Measurements from ENCODE around the gene SERP2. TPM values are rescaled to one million over a fixed set of nuclear protein-coding genes. Genes with fewer than 3 reads are reported as not detected.

SERP2 gene
- polyA plus RNA-seq, 2 of the 4 experiments (the other 2 are of a cell fraction): not detected

DNA sequence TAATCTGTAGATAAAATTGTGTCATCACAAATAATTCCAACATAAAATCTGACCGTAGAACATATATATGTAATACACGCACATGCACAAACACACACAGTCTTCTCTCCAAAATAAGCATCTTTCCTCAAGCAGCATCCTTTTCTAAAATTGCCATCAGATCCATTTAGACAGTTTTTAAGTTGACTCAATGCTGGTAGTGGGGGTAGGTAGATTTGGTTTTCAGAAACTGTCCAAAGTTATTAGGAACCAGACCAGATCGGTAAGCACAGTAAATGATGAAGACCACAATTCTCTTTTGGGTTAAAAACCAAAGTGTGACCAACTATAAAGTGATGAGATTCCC lies 64.6 kb downstream of the SERP2 start:
- ChIA-PET CTCF (interaction anchor here (0.7 to 6.1 kb wide), 16 partner anchors 11 to 533 kb away, joined by 3 to 43 read pairs (median 3); no protein-coding TSS in a partner anchor), POLR2A (no interaction called here)
- H3K4me3 ChIP-seq: no peak overlapping the region
- H3K4me1 ChIP-seq: peaks cover 21% of the 10 kb centered on the region
- TF ChIP-seq RAD21 (conservative IDR thresholded peaks at IDR 0.05 in 1 of 2, IDR thresholded peaks at IDR 0.05 in 1 of 2) (no peak), JUN (IDR thresholded peaks at IDR 0.05) (no peak), CHD2 (IDR thresholded peaks at IDR 0.05; ENCODE audit: low read length, partially characterized antibody) (no peak), NPAS2 (CRISPR knock-in tag; IDR thresholded peaks at IDR 0.05; ENCODE audit: borderline replicate concordance) (no peak), ZC3H11A (IDR thresholded peaks at IDR 0.05) (no peak), PHF8 (IDR thresholded peaks at IDR 0.05; ENCODE audit: borderline replicate concordance, low read depth) (no peak), POLR2AphosphoS2 (conservative IDR thresholded peaks at IDR 0.05; ENCODE audit: low read length) (no peak), CHD4 (IDR thresholded peaks at IDR 0.05; ENCODE audit: borderline replicate concordance) (no peak), CBX2 (IDR thresholded peaks at IDR 0.05; ENCODE audit: borderline replicate concordance, low read depth) (no peak), CEBPB (IDR thresholded peaks at IDR 0.05) (no peak), HDAC2 (IDR thresholded peaks at IDR 0.05) (no peak), HOXB13 (CRISPR knock-in tag; IDR thresholded peaks at IDR 0.05; ENCODE audit: low read depth) (no peak), BHLHE40 (IDR thresholded peaks at IDR 0.05; ENCODE audit: low read depth, low read length) (no peak), MYC (IDR thresholded peaks at IDR 0.05; ENCODE audit: borderline replicate concordance, low read length) (no peak)
- TF ChIP-seq, protein P1, sequence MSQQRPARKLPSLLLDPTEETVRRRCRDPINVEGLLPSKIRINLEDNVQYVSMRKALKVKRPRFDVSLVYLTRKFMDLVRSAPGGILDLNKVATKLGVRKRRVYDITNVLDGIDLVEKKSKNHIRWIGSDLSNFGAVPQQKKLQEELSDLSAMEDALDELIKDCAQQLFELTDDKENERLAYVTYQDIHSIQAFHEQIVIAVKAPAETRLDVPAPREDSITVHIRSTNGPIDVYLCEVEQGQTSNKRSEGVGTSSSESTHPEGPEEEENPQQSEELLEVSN (IDR thresholded peaks at IDR 0.05; ENCODE audit: borderline replicate concordance, low read depth): no peak
- TF ChIP-seq, protein P2, sequence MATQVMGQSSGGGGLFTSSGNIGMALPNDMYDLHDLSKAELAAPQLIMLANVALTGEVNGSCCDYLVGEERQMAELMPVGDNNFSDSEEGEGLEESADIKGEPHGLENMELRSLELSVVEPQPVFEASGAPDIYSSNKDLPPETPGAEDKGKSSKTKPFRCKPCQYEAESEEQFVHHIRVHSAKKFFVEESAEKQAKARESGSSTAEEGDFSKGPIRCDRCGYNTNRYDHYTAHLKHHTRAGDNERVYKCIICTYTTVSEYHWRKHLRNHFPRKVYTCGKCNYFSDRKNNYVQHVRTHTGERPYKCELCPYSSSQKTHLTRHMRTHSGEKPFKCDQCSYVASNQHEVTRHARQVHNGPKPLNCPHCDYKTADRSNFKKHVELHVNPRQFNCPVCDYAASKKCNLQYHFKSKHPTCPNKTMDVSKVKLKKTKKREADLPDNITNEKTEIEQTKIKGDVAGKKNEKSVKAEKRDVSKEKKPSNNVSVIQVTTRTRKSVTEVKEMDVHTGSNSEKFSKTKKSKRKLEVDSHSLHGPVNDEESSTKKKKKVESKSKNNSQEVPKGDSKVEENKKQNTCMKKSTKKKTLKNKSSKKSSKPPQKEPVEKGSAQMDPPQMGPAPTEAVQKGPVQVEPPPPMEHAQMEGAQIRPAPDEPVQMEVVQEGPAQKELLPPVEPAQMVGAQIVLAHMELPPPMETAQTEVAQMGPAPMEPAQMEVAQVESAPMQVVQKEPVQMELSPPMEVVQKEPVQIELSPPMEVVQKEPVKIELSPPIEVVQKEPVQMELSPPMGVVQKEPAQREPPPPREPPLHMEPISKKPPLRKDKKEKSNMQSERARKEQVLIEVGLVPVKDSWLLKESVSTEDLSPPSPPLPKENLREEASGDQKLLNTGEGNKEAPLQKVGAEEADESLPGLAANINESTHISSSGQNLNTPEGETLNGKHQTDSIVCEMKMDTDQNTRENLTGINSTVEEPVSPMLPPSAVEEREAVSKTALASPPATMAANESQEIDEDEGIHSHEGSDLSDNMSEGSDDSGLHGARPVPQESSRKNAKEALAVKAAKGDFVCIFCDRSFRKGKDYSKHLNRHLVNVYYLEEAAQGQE (IDR thresholded peaks at IDR 0.05): no peak
- TF ChIP-seq, protein P3, sequence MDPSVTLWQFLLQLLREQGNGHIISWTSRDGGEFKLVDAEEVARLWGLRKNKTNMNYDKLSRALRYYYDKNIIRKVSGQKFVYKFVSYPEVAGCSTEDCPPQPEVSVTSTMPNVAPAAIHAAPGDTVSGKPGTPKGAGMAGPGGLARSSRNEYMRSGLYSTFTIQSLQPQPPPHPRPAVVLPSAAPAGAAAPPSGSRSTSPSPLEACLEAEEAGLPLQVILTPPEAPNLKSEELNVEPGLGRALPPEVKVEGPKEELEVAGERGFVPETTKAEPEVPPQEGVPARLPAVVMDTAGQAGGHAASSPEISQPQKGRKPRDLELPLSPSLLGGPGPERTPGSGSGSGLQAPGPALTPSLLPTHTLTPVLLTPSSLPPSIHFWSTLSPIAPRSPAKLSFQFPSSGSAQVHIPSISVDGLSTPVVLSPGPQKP (IDR thresholded peaks at IDR 0.05; ENCODE audit: low read depth, low read length): no peak
- DNase-seq (ENCODE audit: low read depth in 1 of 2, low spot score in 1 of 2) (no peak), FAIRE-seq (no peak), ATAC-seq (no peak)
- 1% methylated on average over 3 of the region's 3 CpGs for WGBS (ENCODE audit: missing lambda C conversion rate)
- H3K9me3 ChIP-seq: no peaks in the 10 kb centered on the region
- H3K27ac ChIP-seq: peak overlapping the region in 1 of 2 experiments; percentile 58; a peak in 2 of 6 replicates
- H3K4me2 ChIP-seq: peak overlapping the region; percentile 91; the same call in 1 of the 3 replicates

DNA sequence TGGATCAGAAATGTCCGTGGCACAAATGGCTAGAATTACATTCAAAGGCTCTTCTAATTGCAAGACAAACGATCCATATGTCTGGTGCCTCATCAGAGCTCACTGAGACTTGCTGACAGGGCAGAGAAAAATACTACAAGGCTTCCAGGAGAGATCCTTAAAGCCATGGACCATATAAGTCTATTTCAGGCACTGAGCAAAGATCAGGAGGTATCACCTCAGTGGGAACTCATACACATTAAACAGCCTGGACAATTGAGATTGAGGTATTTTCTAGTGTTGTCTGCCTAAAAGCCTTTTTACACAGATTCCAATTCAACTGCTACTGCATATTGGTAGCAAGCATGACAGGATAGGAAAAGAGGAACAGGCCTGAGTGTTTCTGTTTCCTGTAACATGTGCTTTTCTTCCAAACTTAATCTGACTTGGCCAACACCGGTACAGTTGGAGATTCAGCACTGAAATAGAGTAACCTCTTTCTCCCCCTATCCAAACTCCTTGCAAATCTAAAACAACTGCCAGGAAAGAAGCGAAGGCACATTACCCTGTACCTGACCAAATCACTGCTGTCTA lies 65.9 kb downstream of the SERP2 start:
- no peak overlapping the region for H3K4me3 ChIP-seq
- no peak for FAIRE-seq
- no peak overlapping the region for H3K4me2 ChIP-seq
- H3K4me1 ChIP-seq: peaks cover 11% of the 10 kb centered on the region
- ATAC-seq: no peak
- H3K9me3 ChIP-seq: no peaks in the 10 kb centered on the region
- WGBS (ENCODE audit: missing lambda C conversion rate): 90% methylated on average over 4 of the region's 4 CpGs
- TF ChIP-seq NFE2L2 (conservative IDR thresholded peaks at IDR 0.05; ENCODE audit: low read length) (no peak), RNF2 (IDR thresholded peaks at IDR 0.05; ENCODE audit: borderline replicate concordance, low read depth) (no peak), TFCP2L1 (CRISPR knock-in tag; IDR thresholded peaks at IDR 0.05) (no peak), CBX2 (IDR thresholded peaks at IDR 0.05; ENCODE audit: borderline replicate concordance, low read depth) (no peak)
- TF ChIP-seq, protein P3 (IDR thresholded peaks at IDR 0.05; ENCODE audit: low read depth, low read length): no peak
- ChIA-PET CTCF (interaction anchor here (1.0 to 6.1 kb wide), 4 partner anchors 9 to 535 kb away, joined by 3 to 43 read pairs (median 20); no protein-coding TSS in a partner anchor), POLR2A (no interaction called here)
- no peak for DNase-seq (ENCODE audit: low read depth in 1 of 2, low spot score in 1 of 2)
- H3K27ac ChIP-seq: peak overlapping the region in 1 of 2 experiments; percentile 51; a peak in 1 of 6 replicates

All from A549 (cell line).